HG02798 (cell line): ENCODE measurements around the gene AXIN1.

Experiments used
- ATAC-seq: cut with Tn5 transposase; IDR thresholded peaks from one replicate; pipeline ENCODE4 v1.9.1; 2021; ENCODE audit warnings: mild to moderate bottlenecking; ENCODE audit not compliant: unreplicated experiment, poor library complexity

The AXIN1 gene

GRCh38 chr16:255183-255582, 97.3 kb downstream of the AXIN1 start:
- no peak for ATAC-seq

- no peak for ATAC-seq
Observed at GRCh38 chr16:254461-254860, 98.1 kb downstream of the AXIN1 start.

GRCh38 chr16:253833-254232, 98.7 kb downstream of the AXIN1 start:
- no peak for ATAC-seq

- no peak for ATAC-seq
Observed at GRCh38 chr16:252366-253337, 99.9 kb downstream of the AXIN1 start.

- no peak for ATAC-seq
Observed at GRCh38 chr16:249431-249830, 103.1 kb downstream of the AXIN1 start.

- no peak for ATAC-seq
Observed at GRCh38 chr16:247027-247426, 105.5 kb downstream of the AXIN1 start.

- no peak for ATAC-seq
Observed at GRCh38 chr16:245105-245504, 107.4 kb downstream of the AXIN1 start.

GRCh38 chr16:243348-243747, 109.2 kb downstream of the AXIN1 start:
- ATAC-seq: no peak

GRCh38 chr16:242281-242680, 110.2 kb downstream of the AXIN1 start:
- no peak for ATAC-seq

- no peak for ATAC-seq
Observed at GRCh38 chr16:240559-240958, 112.0 kb downstream of the AXIN1 start.

- no peak for ATAC-seq
Observed at GRCh38 chr16:239948-240277, 112.6 kb downstream of the AXIN1 start.
